GM04504 (cell line): Measurements from ENCODE around the gene COL20A1.

Experiments
- DNase-seq: peaks from one replicate; pipeline ENCODE4 v3.0.0-alpha.2; 2012; ENCODE audit warnings: low read depth

Gene COL20A1

GRCh38 chr20:63348828-63349515 is 56.0 kb downstream of the COL20A1 start:
- no peak for DNase-seq

GRCh38 chr20:63349516-63349895 is 56.5 kb downstream of the COL20A1 start:
- no peak for DNase-seq

GRCh38 chr20:63350196-63350595 is 57.2 kb downstream of the COL20A1 start:
- no peak for DNase-seq

GRCh38 chr20:63350597-63351325 is 57.8 kb downstream of the COL20A1 start:
- no peak for DNase-seq

GRCh38 chr20:63351326-63351700 is 58.3 kb downstream of the COL20A1 start:
- no peak for DNase-seq

- no peak for DNase-seq
These were observed 59.0 kb downstream of the COL20A1 start for GRCh38 chr20:63351811-63352591.

- no peak for DNase-seq
These were observed 59.8 kb downstream of the COL20A1 start for GRCh38 chr20:63352811-63353221.

GRCh38 chr20:63354636-63355350 is 61.8 kb downstream of the COL20A1 start:
- no peak for DNase-seq

- DNase-seq, result no peak
These were observed 62.9 kb downstream of the COL20A1 start for GRCh38 chr20:63355781-63356295.

GRCh38 chr20:63356511-63356910 is 63.5 kb downstream of the COL20A1 start:
- DNase-seq, result no peak

GRCh38 chr20:63356931-63357879 is 64.2 kb downstream of the COL20A1 start:
- no peak for DNase-seq

GRCh38 chr20:63357921-63358905 is 65.2 kb downstream of the COL20A1 start:
- DNase-seq, result no peak

GRCh38 chr20:63359164-63359934 is 66.4 kb downstream of the COL20A1 start:
- DNase-seq, result no peak

- no peak for DNase-seq
These were observed 67.2 kb downstream of the COL20A1 start for GRCh38 chr20:63359937-63360849.

GRCh38 chr20:63360850-63361518 is 68.0 kb downstream of the COL20A1 start, which contains the start of gene CHRNA4:
TSS of gene CHRNA4 (minus strand) at chr20:63361349. CDS start at chr20:63361165, 184 bp downstream.
- no peak for DNase-seq

GRCh38 chr20:63361519-63362435 is 68.8 kb downstream of the COL20A1 start:
- no peak for DNase-seq
